SJCRH30 (cell line): ENCODE data around the gene ALAS1. TPM values are rescaled to one million over a fixed set of nuclear protein-coding genes. Genes with fewer than 3 reads are reported as not detected.

Experiments
- DNase-seq, 2 experiments: peaks; one replicate each; pipeline ENCODE4 v3.0.0-alpha.2; 2015 to 2020
- H3K27ac ChIP-seq: fragments of 250-450 bp; sonication (Bioruptor Pico); 2 replicates; pipeline ENCODE4 v1.5.1; 2020; ENCODE audit warnings: mild to moderate bottlenecking, moderate library complexity
- H3K27me3 ChIP-seq: fragments of 250-450 bp; sonication (Bioruptor Pico); 2 replicates; pipeline ENCODE4 v1.5.1; 2020; ENCODE audit warnings: mild to moderate bottlenecking, moderate library complexity
- H3K36me3 ChIP-seq: fragments of 250-450 bp; sonication (Bioruptor Pico); 2 replicates; pipeline ENCODE4 v1.5.1; 2020; ENCODE audit warnings: mild to moderate bottlenecking, moderate library complexity
- H3K4me1 ChIP-seq: fragments of 250-450 bp; sonication (Bioruptor Pico); 2 replicates; pipeline ENCODE4 v1.5.1; 2020; ENCODE audit warnings: mild to moderate bottlenecking, moderate library complexity
- H3K4me3 ChIP-seq: fragments of 250-450 bp; sonication (Bioruptor Pico); 2 replicates; pipeline ENCODE4 v1.5.1; 2020; ENCODE audit warnings: mild to moderate bottlenecking, moderate library complexity
- H3K9me3 ChIP-seq: fragments of 250-450 bp; sonication (Bioruptor Pico); replicated peaks from 2 replicates; pipeline ENCODE4 v1.5.1; 2020; ENCODE audit warnings: mild to moderate bottlenecking, moderate library complexity
- total RNA-seq: library from RNA; depleted of rRNA; stranded (reverse); fragments of >200 nt; shearing (Covaris generic); gene quantifications from 2 replicates; pipeline ENCODE4 v1.2.3, GENCODE V29; 2014

ALAS1 gene
- total RNA-seq, 1 experiment from 2014 or later = 50.3 TPM

- Histone ChIP-seq H3K9me3 (no peaks in the 10 kb centered on the region), H3K4me3 (no peak overlapping the region), H3K27ac (no peak overlapping the region), H3K27me3 (no peaks in the 10 kb centered on the region), H3K4me1 (peaks cover 5% of the 10 kb centered on the region; the same call in 1 of the 2 replicates), H3K36me3 (no peaks in the 10 kb centered on the region)
- no peak for DNase-seq
Measured at GRCh38 chr3:52228266-52228665, 30.3 kb downstream of the ALAS1 start.

GRCh38 chr3:52228751-52229291 lies 30.9 kb downstream of the ALAS1 start:
- H3K9me3 ChIP-seq = no peaks in the 10 kb centered on the region
- peaks cover 5% of the 10 kb centered on the region; the same call in 1 of the 2 replicates for H3K4me1 ChIP-seq
- H3K27ac ChIP-seq = no peak overlapping the region
- H3K4me3 ChIP-seq = no peak overlapping the region
- DNase-seq = no peak
- H3K36me3 ChIP-seq = no peaks in the 10 kb centered on the region
- no peaks in the 10 kb centered on the region for H3K27me3 ChIP-seq

- peaks cover 5% of the 10 kb centered on the region; the same call in 1 of the 2 replicates for H3K4me1 ChIP-seq
- H3K27ac ChIP-seq = no peak overlapping the region
- H3K9me3 ChIP-seq = no peaks in the 10 kb centered on the region
- no peaks in the 10 kb centered on the region for H3K27me3 ChIP-seq
- H3K4me3 ChIP-seq = no peak overlapping the region
- no peaks in the 10 kb centered on the region for H3K36me3 ChIP-seq
- DNase-seq = no peak
Measured at GRCh38 chr3:52229656-52230055, 31.7 kb downstream of the ALAS1 start.

GRCh38 chr3:52230461-52230860 lies 32.5 kb downstream of the ALAS1 start:
- Histone ChIP-seq H3K36me3 (no peaks in the 10 kb centered on the region), H3K4me3 (no peak overlapping the region), H3K4me1 (peaks cover 4% of the 10 kb centered on the region; the same call in 1 of the 2 replicates), H3K27ac (no peak overlapping the region), H3K9me3 (no peaks in the 10 kb centered on the region), H3K27me3 (no peaks in the 10 kb centered on the region)
- DNase-seq = no peak

- no peak for DNase-seq
- no peak overlapping the region for H3K4me3 ChIP-seq
- H3K27ac ChIP-seq = no peak overlapping the region
- no peaks in the 10 kb centered on the region for H3K9me3 ChIP-seq
- no peaks in the 10 kb centered on the region for H3K36me3 ChIP-seq
- no peaks in the 10 kb centered on the region for H3K27me3 ChIP-seq
- no peaks in the 10 kb centered on the region; the same call in 1 of the 2 replicates for H3K4me1 ChIP-seq
Measured at GRCh38 chr3:52230889-52231499, 33.0 kb downstream of the ALAS1 start.

- peak; percentile 73 to 81 for DNase-seq
- Histone ChIP-seq H3K27me3 (no peaks in the 10 kb centered on the region), H3K4me1 (no peaks in the 10 kb centered on the region), H3K9me3 (no peaks in the 10 kb centered on the region), H3K36me3 (no peaks in the 10 kb centered on the region), H3K27ac (no peak overlapping the region), H3K4me3 (no peak overlapping the region)
Measured at GRCh38 chr3:52231502-52232278, 33.7 kb downstream of the ALAS1 start.

GRCh38 chr3:52232279-52233107 lies 34.5 kb downstream of the ALAS1 start:
- H3K36me3 ChIP-seq = no peaks in the 10 kb centered on the region
- H3K4me1 ChIP-seq = no peaks in the 10 kb centered on the region
- no peaks in the 10 kb centered on the region for H3K27me3 ChIP-seq
- no peak overlapping the region for H3K27ac ChIP-seq
- H3K4me3 ChIP-seq = no peak overlapping the region
- no peak for DNase-seq
- H3K9me3 ChIP-seq = no peaks in the 10 kb centered on the region

GRCh38 chr3:52233108-52233591 lies 35.2 kb downstream of the ALAS1 start:
- H3K27me3 ChIP-seq = no peaks in the 10 kb centered on the region
- DNase-seq = no peak
- H3K27ac ChIP-seq = no peak overlapping the region
- H3K4me1 ChIP-seq = peaks cover 2% of the 10 kb centered on the region; the same call in 1 of the 2 replicates
- H3K9me3 ChIP-seq = no peaks in the 10 kb centered on the region
- H3K4me3 ChIP-seq = no peak overlapping the region
- H3K36me3 ChIP-seq = no peaks in the 10 kb centered on the region

- peaks cover 4% of the 10 kb centered on the region; the same call in 1 of the 2 replicates for H3K4me1 ChIP-seq
- H3K4me3 ChIP-seq = no peak overlapping the region
- H3K27me3 ChIP-seq = no peaks in the 10 kb centered on the region
- H3K9me3 ChIP-seq = no peaks in the 10 kb centered on the region
- no peaks in the 10 kb centered on the region for H3K36me3 ChIP-seq
- DNase-seq = no peak
- no peak overlapping the region for H3K27ac ChIP-seq
Measured at GRCh38 chr3:52233968-52234367, 36.0 kb downstream of the ALAS1 start.

- Histone ChIP-seq H3K27me3 (no peaks in the 10 kb centered on the region), H3K36me3 (no peaks in the 10 kb centered on the region), H3K4me3 (no peak overlapping the region), H3K9me3 (no peaks in the 10 kb centered on the region), H3K4me1 (peaks cover 4% of the 10 kb centered on the region; the same call in 1 of the 2 replicates), H3K27ac (no peak overlapping the region)
- no peak for DNase-seq
Measured at GRCh38 chr3:52234516-52235447, 36.8 kb downstream of the ALAS1 start.

- Histone ChIP-seq H3K27ac (no peak overlapping the region), H3K36me3 (no peaks in the 10 kb centered on the region), H3K9me3 (no peaks in the 10 kb centered on the region), H3K27me3 (no peaks in the 10 kb centered on the region), H3K4me3 (no peak overlapping the region), H3K4me1 (peaks cover 12% of the 10 kb centered on the region; the same call in 1 of the 2 replicates)
- DNase-seq = no peak
Measured at GRCh38 chr3:52236424-52236886, 38.5 kb downstream of the ALAS1 start.

- no peak for DNase-seq
- Histone ChIP-seq H3K36me3 (no peaks in the 10 kb centered on the region), H3K27me3 (no peaks in the 10 kb centered on the region), H3K9me3 (no peaks in the 10 kb centered on the region), H3K4me3 (no peak overlapping the region), H3K27ac (no peak overlapping the region), H3K4me1 (peaks cover 12% of the 10 kb centered on the region; the same call in 1 of the 2 replicates)
Measured at GRCh38 chr3:52237006-52237656, 39.2 kb downstream of the ALAS1 start.

GRCh38 chr3:52237657-52238172 lies 39.8 kb downstream of the ALAS1 start:
- no peak overlapping the region for H3K27ac ChIP-seq
- DNase-seq = peak; percentile 33 to 41

More at GRCh38 chr3:52237657-52238172, 39.8 kb downstream of the ALAS1 start:
- Histone ChIP-seq H3K4me3 (no peak overlapping the region; the same call in 1 of the 2 replicates), H3K9me3 (no peaks in the 10 kb centered on the region), H3K36me3 (no peaks in the 10 kb centered on the region), H3K4me1 (peaks cover 12% of the 10 kb centered on the region; the same call in 1 of the 2 replicates), H3K27me3 (no peaks in the 10 kb centered on the region)
